OCI-LY3 (cell line): ENCODE data around the gene SCN8A.

Source experiments
- H2AFZ ChIP-seq: fragments of 200-600, 300-600 bp; shearing (Covaris generic); 2 replicates; pipeline ENCODE4 v1.6.0; 2014; ENCODE audit warnings: antibody characterized with exemption, low read depth, low read length
- H3K27ac ChIP-seq: fragments of 200-600, 300-600 bp; sonication (generic); 2 replicates; pipeline ENCODE4 v1.5.1; 2014; ENCODE audit warnings: mild to moderate bottlenecking, low read length, moderate library complexity, mixed read lengths
- H3K27me3 ChIP-seq: fragments of 200-600, 300-600 bp; sonication (generic); 2 replicates; pipeline ENCODE4 v1.6.1; 2014; ENCODE audit warnings: low read depth, low read length, mixed read lengths
- H3K36me3 ChIP-seq: fragments of 200-600, 300-600 bp; sonication (generic); replicated peaks from 2 replicates; pipeline ENCODE3; 2014; ENCODE audit warnings: low read depth, low read length, mixed read lengths
- H3K4me1 ChIP-seq: fragments of 300-600, 200-600 bp; sonication (generic); 2 replicates; pipeline ENCODE4 v1.6.1; 2014; ENCODE audit warnings: low read length, mixed read lengths
- H3K4me2 ChIP-seq: fragments of 200-600, 300-600 bp; sonication (generic); 2 replicates; pipeline ENCODE4 v1.6.1; 2014; ENCODE audit warnings: low read length, mixed read lengths
- H3K4me3 ChIP-seq: fragments of 300-600, 200-600 bp; sonication (generic); 2 replicates; pipeline ENCODE4 v1.5.1; 2014; ENCODE audit warnings: antibody characterized with exemption, mild to moderate bottlenecking, low read length, moderate library complexity
- H3K79me2 ChIP-seq: fragments of 300-600, 200-600 bp; shearing (Covaris generic); 2 replicates; pipeline ENCODE4 v1.6.1; 2014; ENCODE audit warnings: mild to moderate bottlenecking, low read length, mixed read lengths
- H3K9ac ChIP-seq: fragments of 300-600, 200-600 bp; shearing (Covaris generic); 2 replicates; pipeline ENCODE4 v1.6.0; 2014; ENCODE audit warnings: mild to moderate bottlenecking, low read length, moderate library complexity
- H3K9me3 ChIP-seq: fragments of 200-600, 300-600 bp; shearing (Covaris generic); 2 replicates; pipeline ENCODE4 v1.6.1; 2014; ENCODE audit warnings: low read length, mixed read lengths; ENCODE audit not compliant: insufficient read depth
- H4K20me1 ChIP-seq: fragments of 200-600, 300-600 bp; sonication (generic); 2 replicates; pipeline ENCODE4 v1.6.1; 2016; ENCODE audit warnings: low read length, mixed read lengths; ENCODE audit not compliant: insufficient read depth
- EZH2phosphoT487 ChIP-seq: fragments of 200-600 bp; shearing (Covaris generic); IDR thresholded peaks from 2 replicates; pipeline ENCODE4 v1.6.1; 2018; ENCODE audit warnings: antibody characterized with exemption, mixed run types, low read depth
- TF ChIP-seq, protein P1 (sequence below): fragments of 200-600, 300-600 bp; sonication (generic); IDR thresholded peaks from 2 replicates; pipeline ENCODE4 v1.5.1; 2014; ENCODE audit warnings: antibody characterized with exemption, low read length, low read depth

SCN8A gene

DNA sequence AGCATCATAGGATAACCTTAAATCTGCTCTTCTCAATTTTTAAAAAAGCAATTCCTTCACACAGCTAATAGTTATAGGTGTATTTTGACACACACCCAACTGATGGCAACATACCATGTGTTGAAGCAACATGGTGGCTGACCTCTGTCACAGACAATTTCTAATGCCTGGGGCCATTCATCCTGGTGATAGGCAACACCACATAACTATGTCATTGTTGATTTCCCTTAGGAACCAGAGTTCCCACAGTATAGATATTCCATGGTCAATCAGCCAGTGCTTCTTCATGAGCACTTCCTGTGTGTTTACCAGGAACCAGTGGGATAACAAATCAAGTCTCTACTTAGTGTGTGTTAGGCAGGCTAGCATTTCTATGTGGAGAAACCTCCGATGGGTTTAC, 169.2 kb downstream of the SCN8A start:
- H3K79me2 ChIP-seq = no peaks in the 10 kb centered on the region
- no peak overlapping the region for H3K27ac ChIP-seq
- no peak for TF ChIP-seq EZH2phosphoT487
- TF ChIP-seq, protein P1, sequence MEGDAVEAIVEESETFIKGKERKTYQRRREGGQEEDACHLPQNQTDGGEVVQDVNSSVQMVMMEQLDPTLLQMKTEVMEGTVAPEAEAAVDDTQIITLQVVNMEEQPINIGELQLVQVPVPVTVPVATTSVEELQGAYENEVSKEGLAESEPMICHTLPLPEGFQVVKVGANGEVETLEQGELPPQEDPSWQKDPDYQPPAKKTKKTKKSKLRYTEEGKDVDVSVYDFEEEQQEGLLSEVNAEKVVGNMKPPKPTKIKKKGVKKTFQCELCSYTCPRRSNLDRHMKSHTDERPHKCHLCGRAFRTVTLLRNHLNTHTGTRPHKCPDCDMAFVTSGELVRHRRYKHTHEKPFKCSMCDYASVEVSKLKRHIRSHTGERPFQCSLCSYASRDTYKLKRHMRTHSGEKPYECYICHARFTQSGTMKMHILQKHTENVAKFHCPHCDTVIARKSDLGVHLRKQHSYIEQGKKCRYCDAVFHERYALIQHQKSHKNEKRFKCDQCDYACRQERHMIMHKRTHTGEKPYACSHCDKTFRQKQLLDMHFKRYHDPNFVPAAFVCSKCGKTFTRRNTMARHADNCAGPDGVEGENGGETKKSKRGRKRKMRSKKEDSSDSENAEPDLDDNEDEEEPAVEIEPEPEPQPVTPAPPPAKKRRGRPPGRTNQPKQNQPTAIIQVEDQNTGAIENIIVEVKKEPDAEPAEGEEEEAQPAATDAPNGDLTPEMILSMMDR = no peak
- no peaks in the 10 kb centered on the region for H4K20me1 ChIP-seq
- no peaks in the 10 kb centered on the region for H3K36me3 ChIP-seq
- H2AFZ ChIP-seq = no peak overlapping the region
- no peaks in the 10 kb centered on the region for H3K4me1 ChIP-seq
- H3K9me3 ChIP-seq = no peaks in the 10 kb centered on the region
- H3K4me2 ChIP-seq = no peak overlapping the region
- H3K27me3 ChIP-seq = no peaks in the 10 kb centered on the region
- H3K4me3 ChIP-seq = no peak overlapping the region
- H3K9ac ChIP-seq = no peak overlapping the region

DNA sequence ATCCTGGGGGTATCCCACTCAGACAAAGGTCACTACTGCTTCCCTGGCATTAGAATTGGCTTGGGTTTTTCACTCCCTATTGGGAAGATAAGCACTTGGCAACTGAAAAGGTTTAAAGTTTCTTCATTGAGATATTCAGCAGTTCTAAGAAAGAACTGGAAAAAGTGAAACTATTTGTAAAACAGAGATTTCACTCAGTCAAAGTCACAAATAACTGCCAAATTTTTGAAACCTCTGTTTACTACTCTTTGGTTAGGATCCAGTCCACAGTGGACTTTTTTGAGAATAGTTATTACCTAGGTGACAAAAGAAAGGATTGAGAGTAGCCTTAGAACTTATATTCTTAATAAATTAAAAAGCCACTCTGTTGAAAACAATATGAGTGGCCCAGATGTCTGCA, 172.7 kb downstream of the SCN8A start:
- Histone ChIP-seq H3K4me1 (no peaks in the 10 kb centered on the region), H3K27me3 (no peaks in the 10 kb centered on the region), H3K27ac (no peak overlapping the region), H3K4me2 (no peak overlapping the region), H3K9me3 (no peaks in the 10 kb centered on the region), H3K79me2 (no peaks in the 10 kb centered on the region), H3K36me3 (no peaks in the 10 kb centered on the region), H3K4me3 (no peak overlapping the region), H2AFZ (no peak overlapping the region), H4K20me1 (no peaks in the 10 kb centered on the region), H3K9ac (no peak overlapping the region)
- no peak for TF ChIP-seq EZH2phosphoT487
- TF ChIP-seq, protein P1 = no peak

DNA sequence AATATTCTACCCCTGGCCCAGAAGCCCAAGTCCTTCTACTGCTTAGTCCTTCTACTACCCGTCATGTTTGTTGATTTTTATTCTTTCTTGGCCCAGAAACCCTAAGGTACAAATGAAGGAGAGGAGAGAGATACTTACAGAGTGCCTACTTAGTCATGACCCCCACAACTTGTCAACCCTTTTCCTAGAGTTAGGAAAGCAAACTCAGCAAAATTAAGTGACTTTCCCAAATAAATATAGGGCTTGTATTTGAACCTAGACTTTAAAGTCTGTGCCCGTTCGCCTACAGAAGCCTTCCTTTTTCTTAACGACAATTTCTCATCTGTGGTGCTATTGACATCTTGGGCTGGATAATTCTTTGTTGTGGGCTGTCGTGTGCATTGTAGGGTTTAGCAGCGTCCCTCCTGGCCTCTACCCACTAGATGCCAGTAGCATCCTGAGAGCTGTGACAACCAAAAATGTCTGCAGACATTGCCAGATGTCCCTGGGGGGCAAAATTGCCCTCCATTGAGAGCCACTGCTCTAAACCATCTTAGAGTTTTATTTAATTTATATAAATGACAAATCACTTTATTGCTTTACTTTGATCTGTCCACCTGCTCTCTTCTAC, 175.1 kb downstream of the SCN8A start:
- Histone ChIP-seq H3K9ac (no peak overlapping the region), H4K20me1 (no peaks in the 10 kb centered on the region), H3K4me1 (no peaks in the 10 kb centered on the region), H3K79me2 (no peaks in the 10 kb centered on the region), H3K36me3 (no peaks in the 10 kb centered on the region), H3K4me3 (no peak overlapping the region), H3K4me2 (no peak overlapping the region), H3K27ac (no peak overlapping the region), H2AFZ (no peak overlapping the region), H3K27me3 (no peaks in the 10 kb centered on the region), H3K9me3 (no peaks in the 10 kb centered on the region)
- TF ChIP-seq, protein P1 = no peak
- TF ChIP-seq EZH2phosphoT487 = no peak

DNA sequence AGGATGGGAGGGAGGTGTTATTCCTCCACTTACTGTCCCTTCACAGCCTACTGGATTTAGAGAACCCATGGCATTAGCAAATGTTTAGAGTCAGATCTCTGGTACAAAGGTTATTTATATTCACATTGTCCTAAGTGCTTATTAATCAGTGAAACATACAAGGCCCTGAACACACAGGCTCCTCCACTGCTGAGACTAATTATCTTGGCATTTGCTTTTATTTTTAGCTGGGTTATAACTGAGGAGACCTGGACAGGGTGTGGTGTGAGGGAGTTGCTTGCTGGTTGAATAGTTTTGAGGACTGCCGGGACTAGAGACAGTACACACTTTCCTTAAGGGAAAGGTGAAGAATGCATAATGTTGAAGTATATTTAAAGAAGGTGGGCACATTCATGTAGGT, 180.0 kb downstream of the SCN8A start:
- no peaks in the 10 kb centered on the region for H3K27me3 ChIP-seq
- H3K79me2 ChIP-seq = no peaks in the 10 kb centered on the region
- H2AFZ ChIP-seq = no peak overlapping the region
- H3K27ac ChIP-seq = no peak overlapping the region
- TF ChIP-seq, protein P1 = no peak
- no peak for TF ChIP-seq EZH2phosphoT487
- no peaks in the 10 kb centered on the region for H3K4me1 ChIP-seq
- H3K4me3 ChIP-seq = no peak overlapping the region
- no peaks in the 10 kb centered on the region for H3K36me3 ChIP-seq
- H3K9ac ChIP-seq = no peak overlapping the region
- no peak overlapping the region for H3K4me2 ChIP-seq
- H4K20me1 ChIP-seq = no peaks in the 10 kb centered on the region
- no peaks in the 10 kb centered on the region for H3K9me3 ChIP-seq
